ENCODE measurements around the gene TTC24. TPM values are rescaled to one million over a fixed set of nuclear protein-coding genes. Genes with fewer than 3 reads are reported as not detected.

TTC24 gene
- polyA plus RNA-seq, 3 donors = 0.14 to 0.31 TPM; not detected in 1

GRCh38 chr1:156532374-156532773, 47.1 kb upstream of the TTC24 start:
- Histone ChIP-seq H3K27ac (ENCODE audit: low read depth in 1 of 2, low read length in 2 of 2) (no peak overlapping the region), H4K20me1 (ENCODE audit: insufficient read depth, low read length) (no peaks in the 10 kb centered on the region), H3K36me3 (replicated peaks in 1 of 2; ENCODE audit: control insufficient read depth in 1 of 2, insufficient read depth in 2 of 2, low read length in 2 of 2) (peaks cover 42 to 75% of the 10 kb centered on the region in 2 donors), H3K4me2 (replicated peaks; ENCODE audit: extremely low read depth, low read length, poor library complexity, severe bottlenecking) (no peak overlapping the region), H3K27me3 (ENCODE audit: control insufficient read depth in 2 of 2, insufficient read depth in 2 of 2, low read length in 2 of 2) (no peaks in the 10 kb centered on the region), H3K9me3 (replicated peaks in 1 of 2; ENCODE audit: control insufficient read depth in 1 of 2, insufficient read depth in 1 of 2, low read length in 2 of 2) (no peaks in the 10 kb centered on the region), H3K9ac (ENCODE audit: insufficient read depth, low read length, poor library complexity, severe bottlenecking) (no peak overlapping the region), H2AFZ (ENCODE audit: insufficient read depth, low read depth, low read length, poor library complexity, severe bottlenecking) (no peak overlapping the region), H3K4me3 (replicated peaks in 1 of 3; ENCODE audit: low read depth in 2 of 3, low read length in 3 of 3) (no peak overlapping the region), H3K79me2 (ENCODE audit: insufficient read depth, low read length) (peaks cover 4% of the 10 kb centered on the region), H3K4me1 (ENCODE audit: control insufficient read depth in 1 of 2, insufficient read depth in 2 of 2, low read length in 2 of 2) (peaks cover 8 to 13% of the 10 kb centered on the region in 2 donors)
- no peak for TF ChIP-seq CTCF (IDR thresholded peaks at IDR 0.05)
- no peak overlapping the region for H3K4me3 Mint-ChIP-seq
- H3K9me3 Mint-ChIP-seq = no peaks in the 10 kb centered on the region
- peak overlapping the region in 1 of 7 donors; percentile 15 for H3K27ac Mint-ChIP-seq
- intact Hi-C loops (cut with micrococcal nuclease) = no loop called here
- H3K36me3 Mint-ChIP-seq = peaks cover 62 to 92% of the 10 kb centered on the region in 2 donors
- no peak for DNase-seq
- WGBS (ENCODE audit: insufficient coverage) = 100% methylated on average over 1 of the region's 4 CpGs
- H3K4me1 Mint-ChIP-seq = peaks cover 13% of the 10 kb centered on the region
- H3K27me3 Mint-ChIP-seq (ENCODE audit: low read depth in 3 of 3) = peaks cover 0 to 3% (median 0%) of the 10 kb centered on the region in 3 donors

- Mint-ChIP-seq H3K4me3 (no peak overlapping the region), H3K27ac (peak overlapping the region in 3 of 7 donors; percentile 35 to 78 (median 65)), H3K9me3 (no peaks in the 10 kb centered on the region), H3K36me3 (peaks cover 69 to 89% of the 10 kb centered on the region in 2 donors), H3K4me1 (peaks cover under 1% of the 10 kb centered on the region), H3K27me3 (ENCODE audit: low read depth in 3 of 3) (peaks cover 0 to 3% (median 0%) of the 10 kb centered on the region in 3 donors)
- Histone ChIP-seq H3K79me2 (ENCODE audit: insufficient read depth, low read length) (no peaks in the 10 kb centered on the region), H3K9ac (ENCODE audit: insufficient read depth, low read length, poor library complexity, severe bottlenecking) (no peak overlapping the region), H2AFZ (ENCODE audit: insufficient read depth, low read depth, low read length, poor library complexity, severe bottlenecking) (no peak overlapping the region), H4K20me1 (ENCODE audit: insufficient read depth, low read length) (no peaks in the 10 kb centered on the region), H3K4me3 (replicated peaks in 1 of 3; ENCODE audit: low read depth in 2 of 3, low read length in 3 of 3) (no peak overlapping the region), H3K4me2 (replicated peaks; ENCODE audit: extremely low read depth, low read length, poor library complexity, severe bottlenecking) (no peak overlapping the region), H3K4me1 (ENCODE audit: control insufficient read depth in 1 of 2, insufficient read depth in 2 of 2, low read length in 2 of 2) (no peaks in the 10 kb centered on the region), H3K9me3 (replicated peaks in 1 of 2; ENCODE audit: control insufficient read depth in 1 of 2, insufficient read depth in 1 of 2, low read length in 2 of 2) (no peaks in the 10 kb centered on the region), H3K27me3 (ENCODE audit: control insufficient read depth in 2 of 2, insufficient read depth in 2 of 2, low read length in 2 of 2) (no peaks in the 10 kb centered on the region), H3K36me3 (replicated peaks in 1 of 2; ENCODE audit: control insufficient read depth in 1 of 2, insufficient read depth in 2 of 2, low read length in 2 of 2) (peaks cover 49 to 84% of the 10 kb centered on the region in 2 donors), H3K27ac (ENCODE audit: low read depth in 1 of 2, low read length in 2 of 2) (no peak overlapping the region)
- intact Hi-C loops (cut with micrococcal nuclease) = no loop called here
- WGBS (ENCODE audit: insufficient coverage) = 99% methylated on average over 10 of the region's 11 CpGs
- no peak for TF ChIP-seq CTCF (IDR thresholded peaks at IDR 0.05)
- DNase-seq = no peak
Observed at GRCh38 chr1:156533568-156534220, 45.8 kb upstream of the TTC24 start.
